Activated CD4-positive, alpha-beta T cell treated with anti-CD3 and anti-CD28 coated beads for 4 hours (primary cell): ENCODE results near the gene PPM1G.
A peak's percentile ranks its signal among the peaks of the same experiment; 100 is the strongest.
"Not testable (repeated sequence)": the region's sequence is repeated elsewhere in the genome, so short reads cannot be mapped to it uniquely, and the experiment has no call there.

ENCODE experiments used
- DNase-seq, 2 donors: peaks; one replicate each; pipeline ENCODE4 v3.0.0-alpha.2; 2020

PPM1G gene, protein sequence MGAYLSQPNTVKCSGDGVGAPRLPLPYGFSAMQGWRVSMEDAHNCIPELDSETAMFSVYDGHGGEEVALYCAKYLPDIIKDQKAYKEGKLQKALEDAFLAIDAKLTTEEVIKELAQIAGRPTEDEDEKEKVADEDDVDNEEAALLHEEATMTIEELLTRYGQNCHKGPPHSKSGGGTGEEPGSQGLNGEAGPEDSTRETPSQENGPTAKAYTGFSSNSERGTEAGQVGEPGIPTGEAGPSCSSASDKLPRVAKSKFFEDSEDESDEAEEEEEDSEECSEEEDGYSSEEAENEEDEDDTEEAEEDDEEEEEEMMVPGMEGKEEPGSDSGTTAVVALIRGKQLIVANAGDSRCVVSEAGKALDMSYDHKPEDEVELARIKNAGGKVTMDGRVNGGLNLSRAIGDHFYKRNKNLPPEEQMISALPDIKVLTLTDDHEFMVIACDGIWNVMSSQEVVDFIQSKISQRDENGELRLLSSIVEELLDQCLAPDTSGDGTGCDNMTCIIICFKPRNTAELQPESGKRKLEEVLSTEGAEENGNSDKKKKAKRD

GRCh38 chr2:27409321-27410073 lies at the start of gene PPM1G:
PPM1G (minus strand) TSS chr2:27409591; CDS start chr2:27409422, 169 bp downstream.
- DNase-seq = peak; percentile 96

GRCh38 chr2:27453968-27454367 lies 44.6 kb upstream of the PPM1G start:
- DNase-seq = no peak

DNA sequence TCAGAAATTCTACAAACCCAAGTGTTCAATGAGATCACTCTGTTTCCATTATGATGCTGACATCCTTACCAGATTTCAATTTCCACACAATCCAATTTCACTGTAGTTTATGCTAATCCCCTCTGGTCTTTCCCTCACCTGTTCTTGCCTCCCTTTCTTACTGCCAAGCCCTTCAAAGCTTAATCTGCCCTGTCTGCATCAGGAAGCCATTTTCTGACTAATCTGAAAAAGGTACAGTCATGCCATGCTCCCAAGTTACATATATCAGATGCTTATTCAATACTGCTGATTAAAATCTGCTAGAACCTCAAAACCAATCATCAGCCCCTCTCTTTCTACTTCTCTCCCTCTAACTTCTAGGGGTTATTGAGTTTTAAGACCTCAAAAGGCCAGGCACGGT lies 41.7 kb upstream of the PPM1G start:
- DNase-seq = no peak

- DNase-seq = no peak
These were observed 39.0 kb upstream of the PPM1G start for GRCh38 chr2:27448381-27448780.

DNA sequence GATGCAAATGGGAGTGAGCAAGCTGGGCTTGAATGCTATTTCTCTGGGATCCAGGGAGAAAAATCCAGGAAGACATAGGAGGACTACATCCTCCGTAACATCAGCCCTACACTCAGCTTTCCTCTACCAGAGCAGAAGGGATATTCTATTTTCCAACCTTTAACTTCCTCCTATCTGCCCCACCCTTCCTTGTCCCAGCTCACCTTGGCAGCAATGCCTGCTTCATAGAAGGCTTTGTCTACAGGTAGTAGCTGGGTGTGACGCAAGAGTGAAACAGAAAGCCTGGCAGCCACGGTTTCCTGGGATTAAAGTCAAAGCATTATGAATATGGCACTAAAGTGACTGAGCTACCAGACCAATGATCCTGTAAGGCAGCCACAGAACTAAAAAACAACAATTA lies 36.7 kb upstream of the PPM1G start:
- DNase-seq = no peak

GRCh38 chr2:27445615-27446014 lies 36.2 kb upstream of the PPM1G start:
- DNase-seq = no peak

DNA sequence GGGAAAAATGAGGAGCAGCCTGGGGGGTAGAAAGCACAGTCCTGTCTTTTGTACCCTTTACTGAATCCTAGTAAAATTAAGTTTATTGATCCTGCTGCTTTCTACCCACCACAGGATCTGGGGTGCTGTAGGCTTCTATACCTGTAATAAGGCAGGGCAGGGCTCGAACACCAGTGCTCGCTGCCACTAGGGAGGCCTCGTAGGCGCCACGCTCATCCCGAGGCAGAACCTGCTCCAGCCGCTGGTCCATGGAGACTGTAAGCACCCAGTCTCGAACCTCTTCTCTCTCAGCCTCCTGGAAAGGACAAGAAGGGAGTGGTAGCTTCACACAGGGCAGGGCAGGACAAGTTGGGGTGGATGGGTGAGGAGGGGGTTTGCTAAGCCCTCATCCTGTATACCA lies 35.8 kb upstream of the PPM1G start:
- DNase-seq = no peak

DNA sequence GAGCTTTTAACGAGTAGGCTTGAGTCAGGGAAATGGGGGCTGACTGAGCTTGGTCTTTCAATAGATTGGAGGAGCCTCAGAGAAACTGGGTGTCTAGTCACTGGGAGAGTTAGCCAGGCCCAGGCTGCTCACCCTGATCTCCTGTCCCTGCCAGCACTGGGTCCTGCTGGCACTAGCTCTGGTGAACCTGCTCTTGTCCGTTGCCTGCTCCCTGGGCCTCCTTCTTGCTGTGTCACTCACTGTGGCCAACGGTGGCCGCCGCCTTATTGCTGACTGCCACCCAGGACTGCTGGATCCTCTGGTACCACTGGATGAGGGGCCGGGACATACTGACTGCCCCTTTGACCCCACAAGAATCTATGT lies 33.5 kb upstream of the PPM1G start:
- DNase-seq = no peak

GRCh38 chr2:27441958-27442919 lies 32.8 kb upstream of the PPM1G start, which contains the start of gene KRTCAP3:
KRTCAP3 (plus strand) TSS chr2:27442381; CDS start chr2:27442413, 32 bp downstream.
- peak; percentile 53 to 56 for DNase-seq

DNA sequence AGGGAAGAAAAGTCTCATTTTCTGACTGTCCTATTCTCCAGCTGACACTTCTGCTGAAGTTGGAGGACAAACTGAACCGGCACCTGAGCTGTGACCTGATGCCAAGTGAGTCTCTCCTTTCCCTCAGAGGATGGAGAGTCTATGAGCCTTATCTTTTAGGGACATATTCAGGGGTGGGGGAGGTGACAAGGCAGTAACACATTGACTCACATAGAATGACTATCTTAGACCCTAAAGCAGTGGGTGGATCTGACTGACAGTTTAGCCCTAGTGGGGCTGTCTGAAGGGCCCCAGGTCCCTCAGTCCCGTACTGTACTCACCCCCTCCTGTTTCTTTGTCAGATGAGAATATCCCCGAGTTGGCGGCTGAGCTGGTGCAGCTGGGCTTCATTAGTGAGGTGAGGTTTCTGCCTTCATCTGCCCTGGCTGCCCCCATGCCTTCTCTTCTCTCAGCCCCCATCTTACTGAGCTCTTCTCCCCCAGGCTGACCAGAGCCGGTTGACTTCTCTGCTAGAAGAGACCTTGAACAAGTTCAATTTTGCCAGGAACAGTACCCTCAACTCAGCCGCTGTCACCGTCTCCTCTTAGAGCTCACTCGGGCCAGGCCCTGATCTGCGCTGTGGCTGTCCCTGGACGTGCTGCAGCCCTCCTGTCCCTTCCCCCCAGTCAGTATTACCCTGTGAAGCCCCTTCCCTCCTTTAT lies 32.0 kb upstream of the PPM1G start:
- no peak for DNase-seq

GRCh38 chr2:27435628-27436027 lies 26.2 kb upstream of the PPM1G start:
- no peak for DNase-seq

- peak; percentile 20 to 38 for DNase-seq
These were observed 22.0 kb upstream of the PPM1G start for GRCh38 chr2:27431395-27431794.

DNA sequence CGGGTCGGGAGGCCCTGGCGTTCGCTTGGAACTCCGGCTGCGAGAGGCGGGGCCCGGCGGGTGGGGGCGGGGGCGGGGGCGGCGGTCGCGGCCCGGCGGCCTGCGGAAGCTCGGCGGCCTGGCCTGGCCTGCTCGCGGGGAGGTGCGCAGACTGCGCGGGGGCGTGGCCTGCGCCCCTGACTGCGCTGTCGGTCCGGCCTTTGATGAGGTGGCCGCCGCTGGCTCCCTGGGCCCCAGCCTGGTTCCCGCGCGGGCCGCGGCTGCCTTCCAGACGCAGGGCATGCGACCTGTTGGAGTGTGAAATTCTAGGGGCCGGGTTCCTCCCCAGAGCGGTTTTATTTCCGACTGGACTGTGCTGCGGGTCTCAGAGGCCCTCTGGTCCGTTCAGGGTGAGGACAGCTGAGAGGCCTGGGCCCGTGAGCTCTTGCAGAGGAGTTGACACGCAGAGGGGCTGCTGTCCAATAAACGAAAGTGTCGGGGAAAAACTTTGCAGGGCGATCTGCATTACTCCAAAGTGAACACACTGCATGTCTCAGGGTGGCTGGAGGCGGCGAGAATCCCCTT lies 19.7 kb upstream of the PPM1G start:
- DNase-seq = peak; percentile 46 to 63

DNA sequence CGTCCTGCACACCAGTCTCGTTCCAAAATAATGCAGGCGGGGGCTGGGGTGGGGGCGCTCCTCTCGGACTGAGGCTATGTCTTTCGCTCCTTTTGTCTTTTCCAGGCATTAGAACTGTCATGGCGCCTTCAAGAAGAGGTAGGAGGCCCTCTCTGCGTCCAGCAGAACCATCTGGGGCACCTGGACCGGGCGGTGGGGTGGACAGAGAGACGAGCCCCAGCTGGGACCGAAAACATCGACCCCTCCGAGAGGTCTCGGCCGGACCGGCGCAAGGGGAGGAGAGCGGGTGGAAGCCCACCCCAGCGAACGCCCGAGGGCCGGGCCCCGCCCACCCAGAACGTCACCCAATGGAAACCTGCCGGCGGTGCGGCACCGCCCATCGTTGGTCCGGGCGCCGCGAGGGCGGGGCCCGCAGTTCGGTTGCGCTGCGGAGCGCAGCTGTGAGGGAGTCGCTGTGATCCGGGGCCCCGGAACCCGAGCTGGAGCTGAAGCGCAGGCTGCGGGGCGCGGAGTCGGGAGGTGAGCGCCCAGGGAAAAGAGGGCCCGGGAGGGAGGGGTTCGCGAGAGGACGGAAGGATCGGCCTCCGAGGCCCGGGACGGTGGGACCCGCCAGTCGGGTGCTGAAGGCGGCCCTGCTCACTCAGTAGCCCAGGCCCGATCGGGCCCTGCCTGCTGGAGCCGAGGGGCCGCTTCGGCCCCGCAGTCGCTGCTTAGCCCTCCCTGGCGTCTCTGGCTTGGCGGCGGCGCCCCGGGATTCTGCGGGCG lies 19.0 kb upstream of the PPM1G start, which contains the start of gene NRBP1:
Gene NRBP1, plus strand, starts transcription at position 419 of the 765 bp plus-strand sequence. CDS start 4,643 bp downstream, outside the sequence.
- DNase-seq = peak; percentile 89 to 90

- DNase-seq = no peak
These were observed 18.4 kb upstream of the PPM1G start for GRCh38 chr2:27427863-27428212.

DNA sequence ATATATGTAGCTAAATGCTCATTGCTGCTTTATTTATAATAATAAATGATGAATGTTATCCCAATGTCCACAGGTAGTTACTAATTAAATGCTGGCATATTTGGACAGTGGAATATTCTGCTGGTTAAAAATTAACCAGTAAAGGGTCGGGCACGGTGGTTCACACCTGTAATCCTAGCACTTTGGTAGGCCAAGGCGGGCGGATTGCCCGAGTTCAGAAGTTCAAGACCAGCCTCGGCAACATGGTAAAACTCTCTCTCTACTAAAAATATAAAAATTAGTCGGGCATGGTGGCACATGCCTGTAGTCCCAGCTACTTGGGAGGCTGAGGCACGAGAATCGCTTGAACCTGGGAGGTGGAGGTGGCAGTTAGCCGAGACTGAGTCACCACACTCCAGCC lies 15.6 kb upstream of the PPM1G start:
- DNase-seq = not testable (repeated sequence)

DNA sequence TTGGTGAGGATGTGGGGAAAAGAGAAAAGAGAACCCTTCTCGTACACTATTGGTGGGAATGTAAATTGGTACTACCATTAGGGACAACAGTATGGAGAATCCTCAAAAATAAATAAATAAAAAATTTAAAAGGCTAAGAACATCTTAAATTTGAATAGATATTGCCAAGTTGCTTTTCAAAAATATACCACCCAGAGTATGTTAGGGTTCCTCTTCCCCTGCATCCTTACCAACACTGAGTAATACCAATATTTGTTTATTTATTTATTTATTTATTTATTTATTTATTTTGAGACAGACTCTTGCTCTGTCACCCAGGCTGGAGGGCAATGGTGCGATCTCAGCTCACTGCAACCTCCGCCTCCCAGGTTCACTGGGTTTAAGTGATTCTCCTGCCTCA lies 13.6 kb upstream of the PPM1G start:
- no peak for DNase-seq

DNA sequence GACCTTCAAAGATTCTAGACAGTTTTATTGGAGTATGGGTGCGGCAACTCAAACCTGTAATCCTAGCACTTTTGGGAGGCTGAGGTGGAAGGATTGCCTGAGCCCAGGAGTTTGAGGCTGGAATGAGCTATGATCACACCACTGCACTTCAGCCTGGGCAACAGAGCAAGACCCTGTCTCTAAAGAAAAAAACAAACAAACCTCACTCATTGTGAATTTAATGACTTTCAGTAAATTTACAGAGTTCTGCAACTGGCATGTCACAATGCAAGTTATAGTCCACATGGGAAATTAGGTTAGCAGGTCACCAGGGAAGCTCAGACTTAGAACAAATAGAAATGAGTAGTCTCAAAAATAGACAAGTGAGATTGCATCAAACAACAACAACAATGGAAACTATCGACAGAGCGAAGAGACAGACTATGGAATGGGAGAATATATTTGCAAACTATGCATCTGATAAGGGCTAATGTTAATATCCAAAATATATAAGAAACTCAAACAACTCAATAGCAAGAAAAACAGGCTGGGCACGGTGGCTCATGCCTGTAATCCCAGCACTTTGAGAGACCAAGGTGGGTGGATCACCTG lies 12.4 kb upstream of the PPM1G start:
- DNase-seq = no peak

GRCh38 chr2:27420996-27421395 lies 11.6 kb upstream of the PPM1G start:
- no peak for DNase-seq

- DNase-seq = no peak
These were observed 6.8 kb upstream of the PPM1G start for GRCh38 chr2:27416151-27416550.
